Activated gamma-delta T cell treated with anti-CD3 and anti-CD28 coated beads, Interleukin-2, amount 50 U/mL, for 16 hours (primary cell): Measurements from ENCODE around the gene ATP5F1E.
"Not testable (repeated sequence)": the region's sequence is repeated elsewhere in the genome, so short reads cannot be mapped to it uniquely, and the experiment has no call there.

Experiments
- DNase-seq: peaks from one replicate; pipeline ENCODE4 v3.0.0-alpha.2; 2020; ENCODE audit warnings: low read depth

Gene ATP5F1E

GRCh38 chr20:59019217-59019616 lies 12.9 kb downstream of the ATP5F1E start, which contains the start of gene TUBB1:
Gene TUBB1 (plus strand): TSS chr20:59019429. CDS start chr20:59019523, 94 bp downstream.
- no peak for DNase-seq

GRCh38 chr20:59018817-59019216 lies 13.3 kb downstream of the ATP5F1E start:
- no peak for DNase-seq

- DNase-seq = no peak
Observed at GRCh38 chr20:59017493-59018231, 14.5 kb downstream of the ATP5F1E start.

GRCh38 chr20:59016795-59017492 lies 15.2 kb downstream of the ATP5F1E start:
- DNase-seq = no peak

- no peak for DNase-seq
Observed at GRCh38 chr20:59015812-59016711, 16.1 kb downstream of the ATP5F1E start.

GRCh38 chr20:59015411-59015810 lies 16.7 kb downstream of the ATP5F1E start:
- DNase-seq = no peak

- DNase-seq = no peak
Observed at GRCh38 chr20:59014680-59015389, 17.3 kb downstream of the ATP5F1E start.

GRCh38 chr20:59013959-59014608 lies 18.1 kb downstream of the ATP5F1E start:
- DNase-seq = no peak

- no peak for DNase-seq
Observed at GRCh38 chr20:59013031-59013951, 18.8 kb downstream of the ATP5F1E start.

GRCh38 chr20:59011874-59012157 lies 20.3 kb downstream of the ATP5F1E start:
- not testable (repeated sequence) for DNase-seq

GRCh38 chr20:59010995-59011873 lies 20.9 kb downstream of the ATP5F1E start:
- no peak for DNase-seq

- DNase-seq = no peak
Observed at GRCh38 chr20:59010321-59010994, 21.7 kb downstream of the ATP5F1E start.

GRCh38 chr20:59008715-59009336 lies 23.3 kb downstream of the ATP5F1E start:
- no peak for DNase-seq

- DNase-seq = no peak
Observed at GRCh38 chr20:59007665-59008511, 24.2 kb downstream of the ATP5F1E start.

- no peak for DNase-seq
Observed at GRCh38 chr20:59006864-59007664, 25.1 kb downstream of the ATP5F1E start, which contains the start of gene CTSZ. Gene CTSZ (minus strand): TSS chr20:59007254. CDS start chr20:59007128, 126 bp downstream.

GRCh38 chr20:59006167-59006863 lies 25.8 kb downstream of the ATP5F1E start:
- no peak for DNase-seq
